ENCODE measurements around the gene STUB1.
A peak's percentile ranks its signal among the peaks of the same experiment; 100 is the strongest.

STUB1 gene

GRCh38 chr16:667780-668518 is 12.3 kb upstream of the STUB1 start, which contains the start of gene RHOT2:
Gene RHOT2 (plus strand): TSS chr16:668132. CDS start chr16:668200, 68 bp downstream.
- DNase-seq, result peak; percentile 96 to 99 (median 99)

- peak in 2 of 3 donors; percentile 5 to 33 for DNase-seq
Measured at GRCh38 chr16:668519-669171, 11.6 kb upstream of the STUB1 start.

- DNase-seq, result no peak
Measured at GRCh38 chr16:669666-670065, 10.5 kb upstream of the STUB1 start.

- DNase-seq, result no peak
Measured at GRCh38 chr16:670485-671352, 9.5 kb upstream of the STUB1 start.

DNA sequence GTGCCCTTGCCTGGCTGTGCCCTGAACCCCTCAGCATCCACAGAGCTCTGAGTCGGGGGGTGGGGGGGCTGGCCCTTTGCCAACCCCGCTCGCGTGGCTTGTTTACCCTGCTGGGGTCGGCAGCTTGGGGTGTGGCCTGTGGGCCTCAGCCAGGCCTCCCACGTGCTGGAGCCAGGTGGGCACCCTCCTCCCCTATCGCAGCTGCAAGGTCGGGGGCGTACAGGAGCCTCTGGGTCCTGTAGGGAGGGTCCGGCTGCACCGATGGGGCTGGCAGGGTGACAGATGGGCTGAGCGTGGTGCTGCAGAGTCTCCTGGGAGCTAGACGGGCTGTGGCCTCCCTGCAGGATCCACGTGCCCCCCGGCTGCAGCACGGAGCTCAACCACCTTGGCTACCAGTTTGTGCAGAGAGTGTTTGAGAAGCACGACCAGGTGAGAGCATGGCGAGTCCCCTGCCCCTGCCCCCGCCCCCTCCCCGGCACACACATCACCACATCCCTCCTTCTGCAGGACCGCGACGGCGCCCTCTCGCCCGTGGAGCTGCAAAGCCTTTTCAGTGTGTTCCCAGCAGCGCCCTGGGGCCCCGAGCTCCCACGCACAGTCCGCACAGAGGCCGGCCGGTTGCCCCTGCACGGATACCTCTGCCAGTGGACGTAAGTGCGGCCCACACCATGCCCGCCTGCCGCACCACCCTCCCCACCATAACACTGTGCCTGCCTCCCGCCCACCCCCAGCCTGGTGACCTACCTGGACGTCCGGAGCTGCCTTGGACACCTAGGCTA is 8.7 kb upstream of the STUB1 start:
- no peak for DNase-seq

DNA sequence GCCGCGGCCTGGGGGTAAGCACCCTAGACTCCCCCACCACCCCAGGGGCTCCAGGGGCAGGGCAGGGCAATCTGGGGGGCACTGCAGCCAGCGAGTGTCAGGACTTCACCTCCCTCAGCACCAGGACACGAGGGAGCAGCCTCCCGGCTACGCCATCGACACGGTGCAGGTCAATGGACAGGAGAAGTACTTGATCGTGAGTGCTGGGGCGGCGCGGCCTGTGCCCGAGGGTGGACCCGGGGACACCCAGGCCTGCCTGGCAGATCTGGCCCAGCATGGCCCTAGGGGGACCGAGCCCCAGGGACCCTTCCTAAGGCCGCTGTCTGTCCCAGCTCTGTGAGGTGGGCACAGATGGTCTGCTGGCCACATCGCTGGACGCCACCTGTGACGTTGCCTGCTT is 7.8 kb upstream of the STUB1 start:
- no peak for DNase-seq

DNA sequence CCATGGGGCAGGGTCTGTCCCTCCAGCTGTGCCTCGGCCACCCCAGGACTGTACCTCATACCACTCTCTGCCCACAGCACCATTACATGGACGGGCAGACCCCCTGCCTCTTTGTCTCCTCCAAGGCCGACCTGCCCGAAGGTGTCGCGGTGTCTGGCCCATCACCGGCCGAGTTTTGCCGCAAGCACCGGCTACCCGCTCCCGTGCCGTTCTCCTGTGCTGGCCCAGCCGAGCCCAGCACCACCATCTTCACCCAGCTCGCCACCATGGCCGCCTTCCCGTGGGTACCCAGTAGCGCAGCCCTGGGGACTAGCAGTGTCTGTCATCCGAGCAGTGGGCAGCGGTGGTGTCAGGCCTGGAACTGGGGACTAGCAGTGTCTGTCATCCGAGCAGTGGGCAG is 7.4 kb upstream of the STUB1 start:
- no peak for DNase-seq

DNA sequence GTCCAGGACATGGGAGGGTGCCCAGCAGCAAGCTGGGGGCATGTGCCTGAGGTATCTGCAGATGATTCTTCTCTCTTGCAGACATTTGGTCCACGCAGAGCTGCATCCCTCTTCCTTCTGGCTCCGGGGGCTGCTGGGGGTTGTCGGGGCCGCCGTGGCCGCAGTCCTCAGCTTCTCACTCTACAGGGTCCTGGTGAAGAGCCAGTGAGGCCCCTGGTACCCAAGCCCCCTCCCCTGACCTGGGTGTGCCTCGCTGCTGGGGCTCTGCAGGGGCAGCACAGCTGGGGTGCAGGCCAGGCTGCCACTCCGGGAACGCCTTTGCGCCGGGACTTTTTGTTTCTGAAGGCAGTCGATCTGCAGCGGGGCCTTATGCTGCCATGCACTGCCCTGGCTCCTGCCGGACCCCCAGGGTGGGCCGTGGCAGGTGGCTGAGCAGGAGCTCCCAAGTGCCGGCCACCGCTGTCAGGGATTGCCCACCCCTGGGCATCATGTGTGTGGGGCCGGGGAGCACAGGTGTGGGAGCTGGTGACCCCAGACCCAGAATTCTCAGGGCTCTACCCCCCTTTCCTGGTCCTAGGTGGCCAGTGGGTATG is 6.7 kb upstream of the STUB1 start:
- no peak for DNase-seq

DNA sequence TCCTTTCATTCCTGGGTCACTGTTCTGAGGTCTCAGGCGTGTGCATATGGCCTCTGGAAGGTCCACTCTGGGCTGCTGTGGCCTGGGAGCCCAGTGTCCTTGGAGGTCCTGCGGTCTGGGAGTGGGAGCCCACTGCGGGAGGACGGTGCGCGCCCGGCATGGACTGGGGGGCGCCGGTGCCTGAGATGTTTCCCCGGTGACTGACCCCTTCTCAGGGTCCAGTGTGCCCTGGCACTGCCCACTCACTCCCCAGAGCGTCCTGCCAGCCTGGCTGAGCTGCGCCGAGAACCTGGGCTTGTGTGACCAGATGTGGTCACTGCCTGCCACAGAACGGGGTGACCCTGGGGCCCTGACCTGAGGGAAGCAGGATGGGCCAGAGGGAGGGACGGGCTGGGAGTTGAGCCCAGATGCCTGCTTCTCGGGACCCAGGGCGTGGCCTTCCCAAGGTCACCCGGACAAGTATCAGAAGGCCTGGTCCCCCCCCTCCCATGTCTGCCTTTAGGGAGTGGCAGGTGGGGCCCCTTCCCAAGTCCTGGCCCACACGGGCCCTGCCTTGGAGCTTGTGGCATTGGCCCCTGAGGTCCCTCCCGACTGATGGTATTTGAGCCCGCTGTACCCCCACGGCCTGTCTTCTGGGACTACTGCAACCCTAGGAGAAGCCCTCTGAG is 5.9 kb upstream of the STUB1 start:
- DNase-seq, result no peak

- peak in 2 of 3 donors; percentile 46 to 63 for DNase-seq
Measured at GRCh38 chr16:674968-675883, 5.0 kb upstream of the STUB1 start, which contains the start of gene RHBDL1. Gene RHBDL1 (plus strand): TSS chr16:675671. CDS start chr16:675791, 120 bp downstream.

GRCh38 chr16:675884-676564 is 4.2 kb upstream of the STUB1 start:
- no peak for DNase-seq

GRCh38 chr16:676565-676902 is 3.7 kb upstream of the STUB1 start:
- DNase-seq, result no peak

GRCh38 chr16:676913-677312 is 3.3 kb upstream of the STUB1 start:
- no peak for DNase-seq

- no peak for DNase-seq
Measured at GRCh38 chr16:677316-678190, 2.7 kb upstream of the STUB1 start.

DNA sequence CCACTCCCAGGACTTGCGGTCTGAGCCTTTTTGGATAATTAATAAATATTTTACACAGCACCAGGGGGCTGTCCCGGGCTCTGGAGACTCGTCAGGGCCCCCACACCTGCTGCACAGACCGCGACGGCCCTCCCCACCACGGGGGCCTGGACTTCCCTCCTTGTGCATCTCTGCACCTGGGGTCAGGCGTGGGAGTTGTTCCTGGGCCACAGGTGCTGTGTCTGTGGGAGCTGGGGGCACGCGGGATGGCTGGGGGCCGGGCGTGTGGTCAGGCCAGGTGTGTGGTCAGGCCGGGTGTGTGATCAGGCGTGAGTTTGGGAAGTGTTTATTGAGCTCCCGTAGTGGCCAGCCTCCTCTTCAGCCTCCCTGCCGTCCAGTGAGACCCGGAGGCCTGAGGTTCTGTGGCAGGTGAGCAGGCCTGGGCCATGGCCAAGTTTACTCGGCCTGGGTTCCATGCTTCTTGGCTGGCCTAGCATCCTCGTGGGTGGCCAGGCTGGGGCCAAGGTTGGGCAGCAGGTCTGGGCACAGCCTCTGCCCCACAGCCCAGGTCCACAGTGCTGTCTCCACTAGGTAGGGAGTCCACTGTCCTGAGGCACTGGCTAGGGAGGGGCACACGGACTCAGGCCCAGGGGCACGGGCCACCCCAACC is 1.9 kb upstream of the STUB1 start:
- no peak for DNase-seq

DNA sequence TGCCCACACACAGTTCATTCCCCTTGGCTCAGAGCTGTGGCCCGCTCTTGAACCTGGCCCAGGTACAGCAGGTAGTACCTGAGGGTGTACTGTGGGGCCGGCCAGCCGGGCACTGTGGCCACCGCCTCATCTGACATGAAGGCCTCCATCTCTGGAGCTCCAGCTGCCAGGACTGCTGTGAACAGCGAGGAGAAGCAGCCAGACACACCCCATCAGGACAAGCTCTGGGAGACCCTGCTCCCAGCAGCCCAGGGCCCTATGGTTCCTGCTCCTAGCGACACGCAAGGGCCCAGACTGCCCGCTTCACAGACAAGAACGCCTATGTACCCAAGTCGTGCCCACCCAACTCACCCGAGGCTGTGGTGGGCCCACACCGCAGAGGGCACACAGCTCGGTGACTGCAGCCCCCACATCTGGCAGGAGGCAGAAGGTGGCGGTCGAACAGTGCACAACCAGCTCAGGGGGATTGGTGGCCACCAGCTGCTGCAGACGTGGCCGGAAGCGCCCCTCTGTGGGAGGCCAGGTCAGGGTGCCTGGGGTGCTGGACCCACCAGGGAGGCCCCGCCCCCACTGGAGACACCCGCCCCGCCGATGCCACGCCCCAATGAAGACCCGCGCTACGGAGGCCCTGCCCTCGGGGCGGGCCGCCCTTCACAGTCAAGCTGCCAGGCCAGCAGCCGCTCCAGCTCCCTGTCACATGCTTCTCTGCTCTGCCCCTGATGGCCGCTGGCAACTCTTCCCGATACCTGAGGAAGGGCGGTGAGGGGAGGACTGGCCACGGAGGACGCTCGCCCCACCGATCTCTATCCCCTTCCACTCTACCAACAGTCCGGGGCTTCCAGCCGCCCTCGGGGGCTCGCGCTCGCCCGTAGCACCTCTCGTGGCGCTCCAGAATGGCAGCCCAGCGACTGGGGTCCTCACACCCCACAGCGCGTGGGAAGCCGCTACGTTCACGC is 1.1 kb upstream of the STUB1 start:
- peak; percentile 54 to 75 (median 62) for DNase-seq

DNA sequence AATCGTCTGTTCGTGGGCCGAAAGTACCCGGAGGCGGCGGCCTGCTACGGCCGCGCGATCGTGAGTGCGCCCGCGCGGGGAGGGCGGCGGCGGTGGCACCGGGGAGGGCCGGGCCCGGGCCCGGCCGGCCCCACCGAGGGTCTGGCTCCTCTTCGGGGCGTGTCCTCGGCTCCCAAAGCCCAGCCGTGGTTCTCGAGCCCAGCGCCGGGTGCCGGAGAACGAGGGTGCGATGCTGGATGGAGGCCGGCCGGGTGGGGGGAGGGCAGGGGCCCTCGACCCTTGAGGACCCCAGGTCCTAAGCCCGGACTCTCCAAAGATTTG is 375 bp downstream of the STUB1 start:
- DNase-seq, result no peak

All from suppressor macrophage treated with lipopolysaccharide for 1 hour (primary cell).